HL-60 (cell line): Measurements from ENCODE around the gene MMRN2.

Experiments
- DNase-seq, 2 experiments: peaks; one replicate each; pipeline ENCODE4 v3.0.0-alpha.2; 2010 to 2020; ENCODE audit warnings: low read depth in 1 of 2, low spot score in 1 of 2
- H3K27ac ChIP-seq: fragments of 250-450 bp; sonication (Bioruptor Pico); replicated peaks from 2 replicates; pipeline ENCODE4 v1.5.1; 2020; ENCODE audit warnings: mild to moderate bottlenecking, moderate library complexity
- H3K27me3 ChIP-seq: fragments of 250-450 bp; sonication (Bioruptor Pico); 2 replicates; pipeline ENCODE4 v1.5.1; 2021; ENCODE audit warnings: mild to moderate bottlenecking, moderate library complexity; ENCODE audit not compliant: insufficient read depth, poor library complexity, severe bottlenecking
- H3K4me3 ChIP-seq: replicated peaks from 2 replicates; pipeline ENCODE4 v1.5.1; 2011; ENCODE audit warnings: mild to moderate bottlenecking, control low read depth, low read length; ENCODE audit not compliant: insufficient read depth
- CTCF ChIP-seq: IDR thresholded peaks from one replicate; pipeline ENCODE4 v1.5.1; 2011; ENCODE audit warnings: low read length, control low read depth, inconsistent platforms; ENCODE audit not compliant: insufficient read depth
- GABPA ChIP-seq: IDR thresholded peaks from 2 replicates; pipeline ENCODE4 v1.6.1; 2012; ENCODE audit warnings: low read depth
- POLR2AphosphoS5 ChIP-seq: IDR thresholded peaks from 2 replicates; pipeline ENCODE4 v1.6.1; 2012; ENCODE audit warnings: low read depth
- REST ChIP-seq: IDR thresholded peaks from 2 replicates; pipeline ENCODE4 v1.6.1; 2012; ENCODE audit warnings: low read depth; ENCODE audit not compliant: insufficient replicate concordance
- SPI1 ChIP-seq: IDR thresholded peaks from 2 replicates; pipeline ENCODE4 v1.6.1; 2012; ENCODE audit warnings: low read depth, mild to moderate bottlenecking, borderline replicate concordance

MMRN2 gene

GRCh38 chr10:86945361-86946212 lies 11.8 kb downstream of the MMRN2 start:
- no peak for DNase-seq
- H3K27ac ChIP-seq, result no peak overlapping the region
- H3K27me3 ChIP-seq, result no peaks in the 10 kb centered on the region
- no peak overlapping the region for H3K4me3 ChIP-seq
- TF ChIP-seq POLR2AphosphoS5 (no peak), CTCF (no peak), SPI1 (no peak), REST (no peak), GABPA (no peak)

- TF ChIP-seq REST (no peak), GABPA (no peak), CTCF (no peak), POLR2AphosphoS5 (no peak), SPI1 (no peak)
- no peak overlapping the region for H3K4me3 ChIP-seq
- no peak for DNase-seq
- no peaks in the 10 kb centered on the region for H3K27me3 ChIP-seq
- no peak overlapping the region for H3K27ac ChIP-seq
Measured at GRCh38 chr10:86944907-86945306, 12.5 kb downstream of the MMRN2 start.

GRCh38 chr10:86944471-86944870 lies 12.9 kb downstream of the MMRN2 start:
- no peak overlapping the region for H3K27ac ChIP-seq
- H3K4me3 ChIP-seq, result no peak overlapping the region
- no peak for TF ChIP-seq REST
- TF ChIP-seq POLR2AphosphoS5, result no peak
- no peak for TF ChIP-seq CTCF
- TF ChIP-seq GABPA, result no peak
- no peak for TF ChIP-seq SPI1
- DNase-seq, result no peak
- no peaks in the 10 kb centered on the region for H3K27me3 ChIP-seq
